ENCODE results near the gene CASP10.

- no peak for TF ChIP-seq USF1 (CRISPR knock-in tag; IDR thresholded peaks at IDR 0.05)
- TF ChIP-seq E2F5 (CRISPR knock-in tag; IDR thresholded peaks at IDR 0.05) = no peak
Observed at GRCh38 chr2:201203916-201204654, 21.1 kb downstream of the CASP10 start.

All from WTC11 (cell line).